ENCODE measurements around the gene TNS3. TPM values are rescaled to one million over a fixed set of nuclear protein-coding genes. Genes with fewer than 3 reads are reported as not detected.

The TNS3 gene
- total RNA-seq, 1 donor from 2014 or later = 30.3 TPM

- POLR2A ChIA-PET = no interaction called here
- no peak for TF ChIP-seq CTCF (IDR thresholded peaks at IDR 0.05)
- Mint-ChIP-seq H3K36me3 (ENCODE audit: low read depth) (peaks cover 63% of the 10 kb centered on the region), H3K4me1 (peaks cover 21% of the 10 kb centered on the region), H3K27me3 (no peaks in the 10 kb centered on the region), H3K27ac (peak overlapping the region; percentile 54), H3K9me3 (no peaks in the 10 kb centered on the region), H3K4me3 (peak overlapping the region; percentile 3)
- intact Hi-C loops (cut with micrococcal nuclease) = no loop called here
- DNase-seq = no peak
- CTCF ChIA-PET = no interaction called here
- ATAC-seq (ENCODE audit: low read depth) = peak; percentile 64
Measured at GRCh38 chr7:47390914-47391313, 191.0 kb downstream of the TNS3 start.

GRCh38 chr7:47389923-47390630 is 191.8 kb downstream of the TNS3 start:
- no peak for TF ChIP-seq CTCF (IDR thresholded peaks at IDR 0.05)
- Mint-ChIP-seq H3K9me3 (no peaks in the 10 kb centered on the region), H3K27me3 (no peaks in the 10 kb centered on the region), H3K36me3 (ENCODE audit: low read depth) (peaks cover 61% of the 10 kb centered on the region), H3K4me1 (peaks cover 21% of the 10 kb centered on the region), H3K27ac (no peak overlapping the region), H3K4me3 (no peak overlapping the region)
- ATAC-seq (ENCODE audit: low read depth) = no peak
- no peak for DNase-seq
- ChIA-PET POLR2A (no interaction called here), CTCF (no interaction called here)
- intact Hi-C loops (cut with micrococcal nuclease) = no loop called here

GRCh38 chr7:47389171-47389922 is 192.6 kb downstream of the TNS3 start:
- POLR2A ChIA-PET = no interaction called here

GRCh38 chr7:47387506-47387905 is 194.4 kb downstream of the TNS3 start:
- DNase-seq (no peak), ATAC-seq (ENCODE audit: low read depth) (no peak)
- Mint-ChIP-seq H3K9me3 (no peaks in the 10 kb centered on the region), H3K27ac (no peak overlapping the region), H3K4me3 (no peak overlapping the region), H3K4me1 (peaks cover 21% of the 10 kb centered on the region), H3K36me3 (ENCODE audit: low read depth) (peaks cover 61% of the 10 kb centered on the region), H3K27me3 (no peaks in the 10 kb centered on the region)
- intact Hi-C loops (cut with micrococcal nuclease) = no loop called here
- POLR2A ChIA-PET = no interaction called here
- CTCF ChIA-PET = no interaction called here
- TF ChIP-seq CTCF (IDR thresholded peaks at IDR 0.05) = no peak

More at GRCh38 chr7:47389171-47389922, 192.6 kb downstream of the TNS3 start:
- no peak for TF ChIP-seq CTCF (IDR thresholded peaks at IDR 0.05)
- Mint-ChIP-seq H3K27ac (no peak overlapping the region), H3K36me3 (ENCODE audit: low read depth) (peaks cover 61% of the 10 kb centered on the region), H3K4me1 (peaks cover 21% of the 10 kb centered on the region), H3K4me3 (no peak overlapping the region), H3K27me3 (no peaks in the 10 kb centered on the region), H3K9me3 (no peaks in the 10 kb centered on the region)
- intact Hi-C loops (cut with micrococcal nuclease) = no loop called here
- DNase-seq (no peak), ATAC-seq (ENCODE audit: low read depth) (no peak)
- CTCF ChIA-PET = no interaction called here

GRCh38 chr7:47386273-47386835 is 195.6 kb downstream of the TNS3 start:
- Mint-ChIP-seq H3K27me3 (no peaks in the 10 kb centered on the region), H3K27ac (no peak overlapping the region), H3K4me1 (peaks cover 20% of the 10 kb centered on the region), H3K36me3 (ENCODE audit: low read depth) (peaks cover 56% of the 10 kb centered on the region), H3K4me3 (no peak overlapping the region), H3K9me3 (no peaks in the 10 kb centered on the region)
- DNase-seq (no peak), ATAC-seq (ENCODE audit: low read depth) (no peak)
- no peak for TF ChIP-seq CTCF (IDR thresholded peaks at IDR 0.05)
- ChIA-PET POLR2A (no interaction called here), CTCF (no interaction called here)
- intact Hi-C loops (cut with micrococcal nuclease) = no loop called here

Data from activated B cell treated with CpG ODN at 0.5 μM for 24 hours (primary cell).